Measurements from ENCODE around the gene PLSCR2.
"Not testable (repeated sequence)": the region's sequence is repeated elsewhere in the genome, so short reads cannot be mapped to it uniquely, and the experiment has no call there.

PLSCR2 gene

DNA sequence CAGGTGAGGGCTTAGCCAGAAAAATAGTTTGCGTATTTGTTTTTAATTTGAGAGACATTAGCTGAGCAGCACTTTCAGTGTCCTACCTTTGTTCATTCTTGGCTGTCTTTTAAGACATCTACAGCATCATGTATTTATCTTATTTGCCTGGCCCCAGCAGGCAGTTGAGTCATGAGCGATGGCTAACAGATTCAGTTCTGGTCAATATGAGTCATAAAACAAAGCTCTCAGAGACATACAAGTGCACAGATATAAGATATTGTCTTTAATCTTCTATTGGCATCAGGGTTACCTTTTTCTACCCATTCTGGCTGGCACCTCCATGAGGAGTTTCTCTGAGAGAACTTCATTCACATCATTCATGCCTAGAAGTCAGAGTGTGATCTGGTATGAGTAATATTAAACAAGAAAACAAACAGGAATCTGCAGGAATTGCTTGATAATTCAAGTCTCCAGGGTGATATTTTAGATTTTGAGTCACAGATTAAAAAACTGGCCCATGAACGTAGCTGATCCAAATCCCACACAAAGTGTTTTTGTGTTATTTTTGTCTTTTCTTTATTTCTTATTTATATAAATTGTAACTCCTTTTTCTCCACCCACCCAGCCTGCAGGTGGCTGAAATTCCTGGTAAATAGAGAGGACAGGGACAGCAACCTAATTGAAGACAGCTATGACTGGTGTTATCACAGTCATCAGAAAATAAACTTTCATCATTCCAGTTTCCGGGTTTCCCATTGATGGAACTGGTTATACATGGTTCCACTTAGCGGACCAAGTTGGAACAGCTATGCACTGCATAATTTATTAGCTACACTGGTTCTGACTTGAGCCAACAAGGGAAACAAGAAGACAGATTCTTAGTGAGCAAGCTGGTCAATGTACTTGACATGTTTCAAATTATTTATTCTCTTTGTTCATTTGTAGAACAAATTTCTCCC, 47.3 kb downstream of the PLSCR2 start:
- DNase-seq (ENCODE audit: low read depth in 2 of 3, low spot score in 2 of 3), result no peak

DNA sequence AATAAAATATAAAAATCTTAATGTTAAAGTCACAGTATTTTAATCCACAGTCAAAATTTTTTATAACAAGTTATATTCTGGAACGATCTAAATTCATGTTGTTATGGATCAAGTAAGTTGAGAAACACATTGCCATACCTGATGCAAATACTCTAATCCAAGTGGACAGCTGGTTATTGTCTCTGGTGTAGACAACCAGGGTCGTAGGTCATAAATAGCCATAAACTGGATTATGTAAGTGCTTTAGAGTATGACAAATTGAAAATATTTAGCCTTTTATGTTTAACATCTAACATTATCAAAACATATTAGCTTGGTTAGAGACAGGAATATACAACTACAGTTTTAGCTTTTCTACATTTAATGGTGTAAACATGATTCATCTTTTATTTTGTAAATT, 53.0 kb downstream of the PLSCR2 start:
- DNase-seq (ENCODE audit: low read depth in 2 of 3, low spot score in 2 of 3), result no peak

DNA sequence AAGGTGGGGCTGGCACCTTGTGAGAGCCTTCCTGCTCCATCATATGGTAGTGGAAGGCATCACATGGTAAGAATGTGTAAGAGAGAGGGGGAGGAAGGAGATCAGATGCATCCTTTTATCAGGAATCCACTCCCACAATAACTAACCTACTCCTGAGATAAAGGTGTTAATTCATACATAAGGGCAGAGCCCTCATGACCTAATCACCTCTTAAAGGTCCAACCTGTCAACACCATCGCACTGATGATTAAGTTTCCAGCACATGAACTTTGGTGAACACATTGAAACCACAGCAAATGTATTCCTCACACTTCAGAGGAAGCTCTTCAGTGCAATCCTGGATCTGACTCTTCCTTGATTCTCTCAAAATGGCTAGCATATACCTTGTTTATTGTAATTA, 55.4 kb downstream of the PLSCR2 start:
- DNase-seq (ENCODE audit: low read depth in 2 of 3, low spot score in 2 of 3), result no peak

DNA sequence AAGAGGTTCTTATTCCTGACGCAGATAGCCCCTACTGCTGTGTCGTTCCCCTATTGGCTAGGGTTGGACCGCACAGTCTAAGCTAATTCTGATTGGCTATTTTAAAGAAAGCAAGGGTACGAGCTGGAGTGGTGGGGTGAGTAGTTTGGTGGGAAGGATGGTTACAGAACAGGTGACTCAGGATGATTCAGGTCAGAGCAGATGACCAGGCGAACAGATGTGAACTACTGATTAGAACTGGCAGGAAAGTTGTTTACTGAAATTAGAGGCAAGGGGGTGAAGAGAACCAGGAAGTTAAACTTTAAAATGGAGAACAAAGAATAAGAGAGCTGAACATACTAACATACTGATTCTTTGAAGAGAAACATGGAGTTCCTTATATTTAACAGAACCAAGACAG, 56.6 kb downstream of the PLSCR2 start:
- not testable (repeated sequence) for DNase-seq (ENCODE audit: low read depth in 2 of 3, low spot score in 2 of 3)

DNA sequence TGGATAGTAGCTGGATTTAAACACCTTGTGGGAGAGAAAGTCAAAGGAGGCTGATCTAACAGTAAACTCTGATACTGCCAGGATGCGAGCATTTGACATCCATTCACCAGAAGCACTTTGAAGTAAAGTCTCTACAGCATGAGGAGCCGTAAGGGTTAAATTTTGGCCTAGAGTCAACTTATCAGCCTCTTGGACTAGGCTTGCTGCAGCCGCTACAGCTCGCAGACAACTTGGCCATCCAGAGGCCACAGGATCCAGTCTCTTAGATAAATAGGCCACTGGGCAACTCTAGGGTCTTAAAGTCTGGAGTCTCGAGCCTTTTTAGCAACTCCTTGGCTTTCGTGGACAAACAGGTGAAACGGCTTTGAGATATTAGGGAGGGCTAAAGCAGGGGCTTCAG, 61.4 kb downstream of the PLSCR2 start:
- DNase-seq (ENCODE audit: low read depth in 2 of 3, low spot score in 2 of 3), result no peak

DNA sequence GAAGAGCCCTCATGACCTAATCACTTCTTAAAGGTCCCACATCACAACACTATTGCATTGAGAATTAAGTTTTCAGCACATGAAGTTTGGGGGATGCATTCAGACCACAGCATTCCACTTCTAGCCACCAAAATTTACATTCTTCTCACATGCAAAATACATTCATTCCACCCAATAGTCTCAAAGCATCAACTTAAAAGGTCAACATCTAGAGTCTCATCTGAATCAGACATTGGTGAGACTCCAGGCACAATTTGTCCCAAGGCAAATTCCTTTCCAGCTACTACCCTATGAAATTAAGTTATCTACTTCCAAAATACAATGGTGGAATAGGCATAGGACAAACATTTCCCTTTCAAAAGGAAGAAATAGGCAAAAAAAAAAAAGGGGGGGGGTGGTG, 64.9 kb downstream of the PLSCR2 start:
- DNase-seq (ENCODE audit: low read depth in 2 of 3, low spot score in 2 of 3), result no peak

DNA sequence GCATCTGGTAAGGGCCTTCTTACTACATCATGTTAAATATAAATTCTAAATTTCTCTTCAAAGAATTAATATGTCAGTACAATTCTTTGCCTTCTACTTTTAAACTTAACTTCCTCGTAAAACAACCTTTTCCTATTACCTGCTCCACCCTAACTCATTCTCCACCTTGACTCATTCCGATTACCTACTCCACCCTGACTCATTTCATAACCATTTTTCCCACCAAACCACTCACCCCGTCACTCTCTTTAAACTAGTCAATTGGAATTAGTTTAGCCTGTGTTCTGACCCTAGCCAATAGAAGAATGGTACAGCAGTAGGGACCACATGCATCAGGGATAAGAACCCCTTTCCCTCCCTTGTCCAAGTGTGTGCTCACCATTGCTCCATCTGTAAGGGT, 65.6 kb downstream of the PLSCR2 start:
- DNase-seq (ENCODE audit: low read depth in 2 of 3, low spot score in 2 of 3), result no peak

DNA sequence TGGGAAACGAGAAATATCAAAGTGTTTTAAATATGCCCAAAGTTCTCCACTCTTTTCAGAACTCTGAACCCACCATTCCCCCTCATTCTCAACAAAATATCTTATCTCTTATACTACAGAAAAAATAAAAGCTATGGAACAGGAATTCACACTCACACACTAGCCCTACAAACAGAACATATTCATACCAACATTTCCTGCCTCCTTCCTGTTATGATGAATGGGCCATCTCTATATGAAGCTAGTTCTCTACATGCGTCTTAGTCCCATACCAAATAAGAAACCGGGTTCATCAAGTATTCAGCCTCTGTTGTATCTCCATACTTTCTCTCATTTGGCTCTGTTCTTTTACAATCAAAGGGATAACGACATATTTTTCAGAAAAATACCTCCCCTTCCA, 72.6 kb downstream of the PLSCR2 start:
- DNase-seq (ENCODE audit: low read depth in 2 of 3, low spot score in 2 of 3), result no peak

DNA sequence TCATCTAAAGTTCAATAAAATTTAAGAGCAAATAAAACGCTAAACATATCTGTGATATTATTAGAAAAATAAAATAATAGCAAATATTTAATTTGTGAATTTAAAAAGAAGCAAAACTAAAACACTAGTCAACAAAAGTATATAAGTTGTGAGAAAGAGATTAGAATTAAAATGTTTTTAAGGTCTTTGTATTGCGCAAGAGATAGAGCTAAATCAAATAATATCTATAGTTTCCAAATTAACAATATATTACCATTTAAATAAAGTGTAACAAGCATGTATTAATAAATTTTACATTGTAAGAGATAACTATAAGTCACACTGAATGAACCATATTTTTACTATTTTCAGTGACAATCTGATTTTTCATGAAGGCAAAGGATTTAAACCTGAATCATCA, 74.2 kb downstream of the PLSCR2 start:
- no peak for DNase-seq (ENCODE audit: low read depth in 2 of 3, low spot score in 2 of 3)

DNA sequence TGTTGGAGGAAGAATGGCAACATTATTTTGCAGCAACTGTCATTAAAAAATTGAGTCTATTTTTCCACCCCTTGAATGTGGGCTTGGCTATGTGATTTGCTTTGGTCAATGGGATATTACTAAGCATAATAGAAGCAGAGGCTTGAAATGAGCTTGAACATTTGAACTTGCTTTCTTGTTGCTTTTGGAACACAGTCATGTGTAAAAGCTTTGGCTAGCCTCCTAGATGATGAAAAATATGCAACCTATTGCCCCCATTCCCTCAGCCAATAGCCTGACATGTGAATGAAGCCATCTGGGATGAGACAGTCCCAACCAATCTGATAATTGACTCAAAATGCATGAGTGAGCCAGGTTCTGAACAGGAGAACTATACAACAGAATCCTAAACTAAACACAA, 78.4 kb downstream of the PLSCR2 start:
- no peak for DNase-seq (ENCODE audit: low read depth in 2 of 3, low spot score in 2 of 3)

DNA sequence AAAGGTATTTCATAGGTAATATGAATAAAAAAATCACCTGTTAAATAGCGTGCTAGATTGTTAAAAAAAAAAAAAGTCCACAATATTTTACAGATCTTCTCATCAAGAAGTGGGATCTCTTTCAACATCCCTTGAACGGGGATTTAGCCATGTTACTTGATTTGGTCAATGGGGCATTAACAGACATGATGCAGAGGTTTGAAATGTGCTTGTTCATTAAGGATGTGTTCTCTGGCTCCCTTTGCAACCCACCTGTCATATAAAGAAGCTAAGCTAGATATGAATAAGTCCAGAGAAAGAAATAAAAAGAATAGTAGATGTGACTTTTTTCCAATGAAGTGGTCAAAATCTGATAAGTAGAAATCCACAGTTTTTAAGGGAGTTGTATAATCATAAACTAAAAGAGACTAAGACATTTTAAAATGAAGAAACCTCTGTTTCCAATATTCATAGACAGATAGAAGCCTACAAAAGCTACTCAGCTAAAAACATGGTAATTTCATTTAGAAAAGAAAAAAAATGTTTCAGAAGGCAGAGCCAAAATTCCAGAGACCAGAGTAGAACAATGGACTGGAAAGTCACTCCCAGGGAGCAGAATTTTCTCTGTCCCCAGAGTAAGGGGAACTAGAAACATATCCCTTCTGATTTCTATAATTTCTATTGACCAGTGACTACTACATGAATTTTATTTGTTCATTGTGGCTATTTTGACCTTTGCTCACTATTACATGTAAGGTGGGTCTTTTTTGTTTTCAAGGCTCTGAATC, 79.2 kb downstream of the PLSCR2 start:
- DNase-seq (ENCODE audit: low read depth in 2 of 3, low spot score in 2 of 3), result no peak

DNA sequence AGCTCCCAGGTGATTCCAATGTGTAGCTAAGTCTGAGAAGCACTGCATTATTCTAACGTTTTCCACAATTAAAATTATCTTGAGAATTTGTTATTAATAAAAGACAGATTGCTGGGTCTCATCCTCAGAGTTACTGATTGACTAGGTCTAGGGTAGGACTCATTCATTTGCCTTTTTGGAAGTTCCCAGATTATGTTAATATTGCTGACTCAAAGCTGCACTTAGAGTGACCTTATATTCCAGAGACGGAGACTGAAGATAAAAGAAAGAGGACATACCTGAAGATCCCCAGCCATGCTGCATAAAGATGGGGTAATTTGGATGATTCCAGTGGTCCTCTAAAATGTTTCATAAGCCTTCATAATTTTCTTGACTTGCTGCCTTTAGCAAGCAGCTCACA, 81.8 kb downstream of the PLSCR2 start:
- no peak for DNase-seq (ENCODE audit: low read depth in 2 of 3, low spot score in 2 of 3)

DNA sequence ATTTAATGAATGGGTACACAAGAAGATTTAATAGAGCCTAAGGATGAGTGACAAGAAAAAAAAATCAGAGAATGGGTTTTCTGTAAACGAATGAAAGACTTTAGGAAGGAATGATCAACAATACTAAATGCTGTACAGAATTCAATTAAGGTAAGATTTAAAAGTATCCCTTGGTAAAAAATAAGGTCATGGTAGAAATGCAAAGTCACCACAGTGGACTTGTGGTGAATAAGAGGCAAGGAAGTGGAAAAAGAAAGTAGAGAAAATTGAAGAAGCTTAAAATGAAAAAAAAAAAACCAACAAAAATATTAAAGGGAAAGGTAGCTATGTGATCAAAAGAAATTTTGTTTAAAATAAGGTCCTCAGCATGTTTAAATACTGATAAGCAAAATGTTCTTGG, 82.4 kb downstream of the PLSCR2 start:
- DNase-seq (ENCODE audit: low read depth in 2 of 3, low spot score in 2 of 3), result no peak

DNA sequence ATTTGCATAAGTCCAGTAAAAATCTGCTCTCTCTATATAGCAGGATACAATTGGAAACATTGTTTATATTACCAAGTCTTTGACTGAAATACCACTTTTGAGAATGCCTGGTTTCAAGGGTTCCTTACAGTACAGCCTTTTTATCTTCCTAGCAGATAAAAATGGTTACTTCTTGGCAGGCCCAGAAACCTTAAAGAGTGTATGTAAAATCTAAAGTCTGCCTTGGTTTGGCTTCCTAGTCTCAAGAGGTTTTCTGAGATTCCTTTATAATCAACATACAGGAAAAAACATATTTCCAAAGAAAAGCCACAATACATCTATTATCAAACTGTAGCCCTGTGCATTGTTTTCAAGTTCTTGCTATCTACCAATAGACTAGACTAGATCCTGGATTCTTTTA, 84.6 kb downstream of the PLSCR2 start:
- no peak for DNase-seq (ENCODE audit: low read depth in 2 of 3, low spot score in 2 of 3)
